HG02610 (cell line): Measurements from ENCODE around the gene DCDC2.
"Not testable (repeated sequence)": the region's sequence is repeated elsewhere in the genome, so short reads cannot be mapped to it uniquely, and the experiment has no call there.

ENCODE experiments used
- ATAC-seq: cut with Tn5 transposase; IDR thresholded peaks from one replicate; pipeline ENCODE4 v1.9.1; 2021; ENCODE audit warnings: mild to moderate bottlenecking, moderate library complexity; ENCODE audit not compliant: unreplicated experiment

Gene DCDC2

DNA sequence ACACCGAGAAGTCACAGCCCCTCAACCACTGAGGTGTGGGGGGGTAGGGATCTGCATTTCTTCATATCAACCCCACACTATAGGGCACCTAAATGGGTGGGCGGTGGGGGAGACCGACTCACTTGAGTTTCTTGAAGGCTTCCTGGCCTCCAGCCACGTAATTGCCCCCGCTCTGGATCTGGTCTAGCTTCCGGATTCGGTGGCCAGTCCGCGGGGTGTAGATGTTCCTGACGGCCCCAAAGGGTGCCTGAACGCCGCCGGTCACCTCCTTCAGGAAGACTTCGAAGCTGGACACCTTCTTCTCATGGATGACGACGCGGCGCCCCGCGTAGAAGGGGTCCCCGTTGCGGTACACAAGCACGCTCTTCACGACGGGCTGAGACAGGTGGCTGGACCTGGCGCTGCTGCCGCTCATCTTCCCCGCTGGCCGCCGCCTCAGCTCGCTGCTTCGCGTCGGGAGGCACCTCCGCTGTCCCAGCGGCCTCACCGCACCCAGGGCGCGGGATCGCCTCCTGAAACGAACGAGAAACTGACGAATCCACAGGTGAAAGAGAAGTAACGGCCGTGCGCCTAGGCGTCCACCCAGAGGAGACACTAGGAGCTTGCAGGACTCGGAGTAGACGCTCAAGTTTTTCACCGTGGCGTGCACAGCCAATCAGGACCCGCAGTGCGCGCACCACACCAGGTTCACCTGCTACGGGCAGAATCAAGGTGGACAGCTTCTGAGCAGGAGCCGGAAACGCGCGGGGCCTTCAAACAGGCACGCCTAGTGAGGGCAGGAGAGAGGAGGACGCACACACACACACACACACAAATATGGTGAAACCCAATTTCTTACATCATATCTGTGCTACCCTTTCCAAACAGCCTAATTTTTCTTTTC, at the start of gene DCDC2:
DCDC2 (minus strand) TSS at position 724 of the 883 bp plus-strand sequence; CDS start at position 415, 309 bp downstream.
- no peak for ATAC-seq

DNA sequence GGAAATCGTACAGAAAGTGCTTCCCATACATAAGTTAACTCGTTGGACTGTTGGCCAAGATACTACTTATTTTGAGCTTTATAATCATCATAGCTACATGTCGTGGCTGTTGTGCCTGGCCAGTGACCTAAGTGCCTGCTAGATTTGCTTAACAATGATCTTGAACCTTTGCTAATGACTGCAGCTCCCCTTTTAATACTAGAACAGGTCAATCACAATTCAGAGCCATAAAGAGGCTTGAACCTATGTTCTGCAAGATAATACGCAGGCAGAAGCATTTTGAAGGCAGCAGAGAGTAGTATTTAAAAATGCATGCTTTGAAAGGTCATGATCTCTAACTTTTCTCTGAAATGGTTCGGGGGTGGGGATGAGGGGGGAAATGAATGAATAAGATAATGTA, 47.4 kb upstream of the DCDC2 start:
- ATAC-seq = no peak

DNA sequence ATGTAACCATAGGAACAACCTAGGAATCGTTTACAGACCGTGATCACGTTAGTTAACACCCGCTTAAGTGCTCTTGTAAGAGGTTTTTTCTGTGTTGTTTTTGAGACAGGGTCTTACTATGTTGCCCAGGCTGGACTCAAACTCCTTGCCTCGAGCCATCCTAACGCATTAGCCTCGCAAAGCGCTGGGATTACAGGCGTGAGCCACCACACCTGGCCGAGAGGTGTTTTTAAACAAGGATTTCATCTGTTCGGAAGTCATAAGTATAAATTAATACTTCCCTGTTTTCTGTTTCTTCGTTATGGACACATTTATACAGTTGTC, 45.6 kb upstream of the DCDC2 start:
- ATAC-seq = no peak

DNA sequence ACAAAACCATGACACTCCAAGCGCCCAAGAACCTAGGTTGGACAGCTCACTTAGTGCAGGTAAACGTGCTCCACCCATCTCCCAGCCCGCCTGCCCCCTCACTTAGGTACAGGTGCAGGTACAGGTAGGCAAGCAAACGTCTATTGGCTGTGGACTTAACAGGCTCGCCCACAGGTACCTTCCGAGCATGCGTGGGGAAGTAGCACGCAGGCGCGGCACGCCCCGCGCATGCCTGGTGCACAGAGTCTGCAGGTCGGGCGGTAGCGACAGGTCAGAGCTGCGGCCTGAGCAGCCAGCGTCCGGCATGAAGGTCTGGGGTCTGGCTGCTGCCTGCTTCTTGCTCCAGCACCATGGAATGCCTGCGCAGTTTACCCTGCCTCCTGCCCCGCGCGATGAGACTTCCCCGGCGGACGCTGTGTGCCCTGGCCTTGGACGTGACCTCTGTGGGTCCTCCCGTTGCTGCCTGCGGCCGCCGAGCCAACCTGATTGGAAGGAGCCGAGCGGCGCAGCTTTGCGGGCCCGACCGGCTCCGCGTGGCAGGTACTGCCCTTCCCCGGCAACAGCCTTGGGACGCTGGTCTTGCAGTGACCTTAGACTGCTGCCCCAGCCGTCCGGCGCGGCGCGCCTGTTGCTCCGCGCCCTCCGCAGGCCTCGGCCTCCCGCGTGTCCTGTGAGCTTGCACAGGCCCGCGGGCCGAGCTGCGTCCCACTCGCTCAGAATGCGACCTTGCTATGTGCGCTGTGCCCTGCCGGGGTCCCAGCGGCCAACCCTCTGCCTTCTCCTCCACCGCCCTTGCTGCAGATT, 45.0 kb upstream of the DCDC2 start, which contains the start of gene MRS2:
MRS2 (plus strand) TSS at position 240 of the 804 bp plus-strand sequence; CDS start at position 351, 111 bp downstream.
- peak; percentile 97 for ATAC-seq

DNA sequence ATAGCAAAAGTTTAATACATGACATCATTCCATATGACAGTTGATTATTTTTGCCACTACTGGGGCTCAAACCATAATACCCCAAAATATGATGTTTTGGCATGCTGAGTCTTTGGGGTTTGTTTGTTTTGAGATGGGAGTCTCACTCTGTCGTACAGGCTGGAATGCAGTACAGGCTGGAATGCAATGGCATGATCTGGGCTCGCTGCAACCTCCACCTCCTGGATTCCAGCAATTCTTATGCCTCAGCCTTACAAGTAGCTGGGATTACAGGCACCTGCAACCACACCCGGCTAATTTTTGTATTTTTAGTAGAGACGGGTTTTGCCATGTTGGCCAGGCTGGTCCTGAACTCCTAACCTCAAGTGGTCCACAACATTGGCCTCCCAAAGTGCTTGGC, 43.6 kb upstream of the DCDC2 start:
- no peak for ATAC-seq

DNA sequence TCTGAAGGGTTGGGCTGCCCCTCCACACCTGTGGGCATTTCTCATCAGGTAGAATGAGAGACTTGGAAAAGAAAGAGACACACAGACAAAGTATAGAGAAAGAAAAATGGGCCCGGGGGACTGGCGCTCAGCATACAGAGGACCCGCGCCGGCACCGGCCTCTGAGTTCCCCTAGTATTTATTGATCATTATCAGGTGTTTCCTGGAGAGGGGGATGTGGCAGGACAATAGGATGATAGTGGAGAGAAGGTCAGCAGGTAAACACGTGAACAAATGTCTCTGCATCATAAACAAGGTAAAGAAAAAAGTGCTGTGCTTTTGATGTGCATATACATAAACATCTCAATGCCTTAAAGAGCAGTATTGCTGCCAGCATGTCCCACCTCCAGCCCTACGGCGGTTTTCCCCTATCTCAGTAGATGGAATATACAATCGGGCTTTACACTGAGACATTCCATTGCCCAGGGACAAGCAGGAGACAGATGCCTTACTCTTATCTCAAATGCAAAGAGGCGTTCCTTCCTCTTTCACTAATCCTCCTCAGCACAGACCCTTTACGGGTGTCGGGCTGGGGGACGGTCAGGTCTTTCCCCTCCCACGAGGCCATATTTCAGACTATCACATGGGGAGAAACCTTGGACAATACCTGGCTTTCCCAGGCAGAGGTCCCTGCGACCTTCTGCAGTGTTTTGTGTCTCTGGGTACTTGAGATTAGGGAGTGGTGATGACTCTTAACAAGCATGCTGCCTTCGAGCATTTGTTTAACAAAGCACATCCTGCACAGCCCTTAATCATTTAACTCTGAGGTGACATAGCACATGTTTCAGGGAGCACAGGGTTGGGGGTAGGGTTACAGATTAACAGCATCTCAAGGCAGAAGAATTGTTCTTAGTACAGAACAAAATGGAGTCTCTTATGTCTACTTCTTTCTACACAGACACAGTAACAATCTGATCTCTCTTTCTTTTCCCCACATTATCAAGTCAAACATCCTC, 42.5 kb upstream of the DCDC2 start:
- ATAC-seq = not testable (repeated sequence)

DNA sequence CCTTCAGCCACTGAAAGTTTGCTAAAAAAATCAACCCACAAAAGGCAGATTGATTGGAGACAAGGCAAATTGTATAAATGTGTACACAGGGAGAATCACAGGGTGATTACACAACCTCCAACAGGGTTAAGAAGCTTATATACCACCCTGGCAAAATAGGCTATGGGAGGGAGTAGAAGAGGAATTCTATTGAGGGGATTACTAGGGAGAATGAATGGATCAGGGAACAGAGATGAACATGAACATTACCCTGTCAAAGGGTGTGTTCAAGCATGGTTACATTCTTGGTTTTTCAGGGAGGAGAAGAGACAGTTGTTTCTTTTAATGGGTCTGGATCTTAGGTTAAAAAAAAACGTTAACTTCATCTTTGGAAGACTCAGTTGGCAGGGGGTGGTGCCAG, 39.8 kb upstream of the DCDC2 start:
- no peak for ATAC-seq

DNA sequence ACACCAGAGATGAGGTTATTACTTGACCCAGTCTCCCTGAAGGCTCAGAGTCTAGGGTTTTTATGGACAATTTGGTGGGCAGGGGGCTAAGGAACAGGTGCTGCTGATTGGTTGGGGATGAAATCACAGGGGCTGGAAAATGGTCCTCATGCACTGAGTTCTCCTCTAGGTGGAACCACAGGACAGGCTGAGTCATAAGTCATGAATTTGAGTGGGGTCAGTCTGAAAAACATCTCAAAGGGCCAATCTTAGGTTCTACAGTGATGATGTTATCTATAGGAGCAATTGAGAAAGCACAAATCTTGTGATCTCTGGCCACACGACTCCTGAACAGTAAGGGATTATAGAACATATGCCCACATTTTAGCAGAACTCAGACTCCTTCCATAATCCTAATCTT, 39.0 kb upstream of the DCDC2 start:
- no peak for ATAC-seq

DNA sequence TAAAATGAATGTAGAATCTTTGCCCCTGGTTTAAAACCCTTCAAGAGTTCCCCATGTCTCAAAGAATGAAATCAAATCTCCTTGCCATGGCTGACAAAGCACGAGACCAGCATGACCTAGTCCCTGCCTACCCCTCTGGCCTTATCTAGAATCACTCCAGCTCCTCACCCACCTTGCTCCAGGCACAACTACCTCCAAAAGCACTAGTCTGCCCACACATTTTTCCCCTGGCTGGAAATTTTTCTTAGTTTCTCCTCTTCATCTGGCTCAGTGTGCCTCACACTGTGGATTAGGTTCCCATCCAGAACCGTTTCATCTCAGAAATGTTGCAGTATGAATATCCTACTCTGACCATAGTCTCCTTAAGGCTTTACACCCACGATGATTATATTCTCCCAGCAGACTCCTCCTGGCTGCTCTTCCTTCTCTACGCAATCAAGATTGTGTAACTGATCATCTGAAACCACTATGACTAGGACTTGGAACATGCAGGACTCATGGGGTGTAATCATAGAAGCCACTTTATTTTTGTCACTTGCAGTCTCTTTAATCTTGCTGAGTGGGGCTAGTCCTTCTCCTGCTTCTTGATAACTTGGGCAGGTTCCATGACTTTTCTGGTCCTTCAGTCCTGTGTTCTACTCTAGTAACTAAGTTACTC, 37.0 kb upstream of the DCDC2 start:
- no peak for ATAC-seq

DNA sequence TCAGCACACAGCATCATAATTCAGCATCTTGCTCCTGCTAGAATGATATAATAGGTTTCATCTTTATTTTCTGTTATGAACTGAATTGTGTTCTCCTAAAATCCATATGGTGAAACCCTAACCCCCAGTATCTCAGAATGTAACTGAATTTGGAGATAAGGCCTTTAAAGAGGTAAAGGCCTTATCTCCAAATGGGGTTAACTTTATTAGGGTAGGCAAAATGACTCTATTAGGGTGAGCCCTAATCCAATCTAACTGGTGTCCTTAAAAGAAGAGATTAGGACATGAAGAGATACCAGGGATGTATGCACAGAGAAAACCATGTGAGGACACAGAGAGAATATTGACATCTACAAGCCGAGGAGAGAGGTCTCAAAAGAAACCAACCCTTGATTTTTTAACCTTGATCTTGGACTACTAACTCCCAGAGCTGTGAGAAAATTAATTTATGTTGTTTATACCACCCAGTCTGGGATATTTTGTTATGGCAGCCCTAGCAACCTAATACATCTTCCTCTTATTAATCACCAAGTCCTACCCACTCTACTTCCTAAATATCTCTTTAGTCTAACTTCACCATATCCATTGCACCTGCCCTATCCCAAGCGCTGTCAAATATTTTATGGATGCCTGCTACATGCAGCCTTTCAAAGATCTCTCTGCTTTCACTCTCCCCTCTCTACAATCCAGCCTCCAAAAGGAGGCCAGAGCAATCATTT, 36.4 kb upstream of the DCDC2 start:
- no peak for ATAC-seq

DNA sequence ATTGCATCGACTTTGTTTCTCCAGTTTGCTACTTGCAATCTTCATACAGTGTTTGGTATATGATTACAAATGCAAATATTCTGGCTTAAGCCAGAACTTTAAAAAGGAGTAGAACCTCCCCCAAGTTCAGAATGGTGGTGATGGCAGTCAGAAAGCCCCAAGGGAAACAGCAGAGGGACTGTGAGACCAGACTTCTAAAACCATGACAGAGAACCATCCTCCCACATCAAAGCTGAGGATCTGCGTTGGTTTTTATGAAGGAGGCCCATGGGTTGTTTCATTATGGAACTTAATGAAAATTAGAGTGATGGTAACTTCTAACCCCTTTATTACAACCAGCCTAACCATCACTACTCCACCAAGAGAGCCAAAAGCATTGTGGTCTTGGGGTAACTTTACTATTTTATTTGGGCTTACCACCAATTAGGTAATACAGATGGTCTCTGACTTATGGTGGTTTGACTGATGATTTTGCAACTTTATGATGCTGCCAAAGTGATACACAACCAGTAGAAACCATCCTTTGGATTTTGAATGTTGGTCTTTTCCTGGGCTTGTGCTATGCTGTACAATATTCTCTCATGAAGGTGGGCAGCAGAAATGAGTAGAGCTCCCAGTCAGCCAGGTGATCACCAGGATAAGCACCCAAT, 34.0 kb upstream of the DCDC2 start:
- ATAC-seq = peak; percentile 98

DNA sequence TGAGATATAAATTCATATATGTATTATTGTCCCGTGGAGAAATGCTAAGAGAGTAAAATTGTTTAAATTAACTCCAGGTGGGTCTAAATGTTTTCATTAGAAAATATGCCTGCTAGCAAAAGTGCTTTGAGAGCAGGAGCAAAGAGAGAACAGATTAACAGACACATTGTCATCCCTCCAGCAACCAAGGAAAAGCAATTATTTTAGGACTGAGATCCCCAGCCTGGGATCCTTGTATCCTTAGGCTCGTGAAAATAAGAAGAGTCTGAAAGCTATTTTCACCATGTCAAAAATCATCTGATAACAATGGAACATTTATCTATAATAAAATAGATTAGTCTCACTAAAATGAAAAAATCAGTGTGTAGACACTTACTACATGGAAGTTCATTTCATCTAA, 33.3 kb upstream of the DCDC2 start:
- no peak for ATAC-seq

DNA sequence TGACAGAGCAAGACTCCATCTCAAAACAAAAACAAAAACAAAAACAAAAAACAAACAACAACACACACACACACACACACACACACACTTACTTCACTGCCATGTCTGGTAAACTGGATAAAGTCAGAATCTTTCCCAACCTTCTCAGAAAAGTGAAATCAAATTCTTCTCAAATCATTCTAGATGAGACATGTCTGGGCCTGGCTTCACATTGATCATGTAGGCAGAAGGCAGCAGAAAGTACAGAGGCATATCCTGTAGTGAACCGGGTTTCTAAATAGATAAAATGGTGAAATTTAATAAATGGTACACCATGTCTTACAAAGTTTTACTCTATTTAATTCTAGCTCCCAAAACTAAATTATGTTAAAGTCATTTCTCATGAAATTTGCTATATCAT, 30.0 kb upstream of the DCDC2 start:
- no peak for ATAC-seq

DNA sequence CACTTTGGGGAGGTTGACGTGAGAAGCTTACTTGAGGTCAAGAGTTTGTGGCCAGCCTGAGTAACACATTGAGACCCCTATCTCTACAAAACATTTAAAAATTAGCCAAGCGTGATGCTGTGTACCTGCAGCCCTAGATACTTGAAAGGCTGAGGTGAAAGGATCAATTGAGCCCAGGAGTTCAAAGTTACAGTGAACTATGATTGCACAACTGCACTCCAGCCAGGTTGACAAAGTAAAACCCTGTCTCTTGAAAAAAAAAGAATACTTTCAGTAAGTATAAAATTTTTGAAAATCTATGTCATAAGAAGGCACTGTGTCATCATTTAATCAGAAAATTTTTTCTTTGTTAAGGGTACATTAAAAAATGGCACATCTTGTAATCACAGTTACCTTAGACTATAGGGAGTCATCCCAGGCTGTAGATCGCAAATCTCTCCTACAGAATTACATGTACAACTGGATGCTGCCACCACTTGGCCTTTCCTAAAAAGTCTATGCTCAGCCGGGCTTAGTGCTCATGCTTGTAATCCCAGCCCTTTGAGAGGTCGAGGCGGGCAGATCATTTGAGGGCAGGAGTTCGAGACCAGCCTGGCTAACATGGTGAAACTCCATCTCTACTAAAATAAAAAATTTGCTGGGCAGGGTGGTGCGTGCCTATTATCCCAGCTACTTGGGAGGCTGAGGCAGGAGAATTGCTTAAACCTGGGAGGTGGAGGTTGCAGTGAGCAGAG, 27.8 kb upstream of the DCDC2 start:
- no peak for ATAC-seq

DNA sequence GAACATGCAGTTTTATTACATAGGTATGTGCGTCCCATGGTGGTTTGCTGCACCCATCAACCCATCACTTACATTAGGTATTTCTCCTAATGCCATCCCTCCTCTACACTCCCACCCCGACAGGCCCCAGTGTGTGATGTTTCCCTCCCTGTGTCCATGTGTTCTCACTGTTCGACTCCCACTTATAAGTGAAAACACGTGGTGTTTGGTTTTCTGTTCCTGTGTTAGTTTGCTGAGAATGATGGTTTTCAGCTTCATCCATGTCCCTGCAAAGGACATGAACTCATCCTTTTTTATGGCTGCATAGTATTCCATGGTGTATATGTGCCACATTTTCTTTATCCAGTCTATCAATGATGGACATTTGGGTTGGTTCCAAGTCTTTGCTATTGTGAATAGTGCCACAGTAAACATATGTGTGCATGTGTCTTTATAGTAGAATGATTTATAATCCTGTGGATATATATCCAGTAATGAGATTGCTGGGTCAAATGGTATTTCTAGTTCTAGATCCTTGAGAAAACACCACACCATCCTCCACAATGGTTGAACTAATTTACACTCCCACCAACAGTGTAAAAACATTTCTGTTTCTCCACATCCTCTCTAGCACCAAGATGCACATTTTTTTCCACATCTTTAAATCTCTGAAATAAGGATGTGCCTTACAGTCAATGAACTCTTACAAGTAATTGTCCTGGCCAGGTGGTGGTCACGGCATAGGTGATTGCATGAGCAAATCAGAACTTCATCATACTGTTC, 26.7 kb upstream of the DCDC2 start:
- ATAC-seq = not testable (repeated sequence)

DNA sequence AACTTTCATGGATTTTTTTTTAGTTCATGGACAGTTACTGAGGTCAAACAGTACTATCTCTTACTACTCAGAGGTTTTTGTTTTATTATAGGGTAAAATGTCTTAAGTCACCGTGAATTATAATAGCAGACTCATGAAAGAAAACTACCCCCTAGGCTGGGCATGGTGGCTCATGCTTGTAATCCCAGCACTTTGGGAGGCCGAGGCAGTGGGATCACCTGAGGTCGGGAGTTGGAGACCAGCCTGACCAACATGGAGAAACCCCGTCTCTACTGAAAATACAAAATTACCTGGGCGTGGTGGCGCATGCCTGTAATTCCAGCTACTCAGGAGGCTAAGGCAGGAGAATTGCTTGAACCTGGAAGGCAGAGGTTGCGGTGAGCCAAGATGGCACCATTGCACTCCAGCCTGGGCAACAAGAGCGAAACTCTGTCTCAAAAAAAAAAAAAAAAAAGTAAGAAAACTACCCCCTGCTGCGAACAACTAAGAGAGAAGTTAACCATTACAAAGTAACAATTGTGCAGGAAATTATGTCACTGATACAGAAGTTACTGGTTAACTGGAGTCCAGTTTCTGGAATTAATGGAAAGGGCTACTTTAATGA, 25.1 kb upstream of the DCDC2 start:
- not testable (repeated sequence) for ATAC-seq

DNA sequence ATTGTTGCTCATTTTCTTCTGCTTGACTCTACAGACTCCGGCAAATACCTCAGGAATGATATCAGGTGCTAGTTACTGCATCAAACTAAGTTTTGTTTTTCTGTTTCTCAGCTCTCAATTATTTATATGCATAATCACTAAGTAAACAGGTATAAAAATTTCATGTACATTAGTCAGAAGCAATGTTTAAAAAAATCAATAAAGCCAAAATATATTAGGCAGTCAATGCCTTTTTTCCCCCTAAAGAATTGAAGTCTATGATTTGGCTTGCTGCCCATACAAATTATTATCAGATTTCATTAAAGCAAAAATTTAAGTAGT, 24.3 kb upstream of the DCDC2 start:
- ATAC-seq = no peak
